NCI-H774 (cell line): ENCODE data around the gene IGF2.

Source experiments
- DNase-seq: peaks from one replicate; lab custom pipeline; 2025; lab: John Stamatoyannopoulos, UW

Gene IGF2

GRCh38 chr11:2153581-2154194 lies 14.5 kb upstream of the IGF2 start:
- no peak for DNase-seq

- DNase-seq = peak; percentile 58
These were observed 12.5 kb upstream of the IGF2 start for GRCh38 chr11:2151500-2152257.

GRCh38 chr11:2149864-2150847 lies 11.0 kb upstream of the IGF2 start:
- no peak for DNase-seq

GRCh38 chr11:2149460-2149859 lies 10.3 kb upstream of the IGF2 start:
- DNase-seq = no peak

GRCh38 chr11:2148595-2148994 lies 9.4 kb upstream of the IGF2 start:
- no peak for DNase-seq

- DNase-seq = no peak
These were observed 8.2 kb upstream of the IGF2 start for GRCh38 chr11:2147391-2147790.

GRCh38 chr11:2146051-2146450 lies 6.9 kb upstream of the IGF2 start:
- no peak for DNase-seq

GRCh38 chr11:2144544-2145248 lies 5.5 kb upstream of the IGF2 start:
- no peak for DNase-seq

GRCh38 chr11:2143799-2144543 lies 4.8 kb upstream of the IGF2 start:
- DNase-seq = no peak

GRCh38 chr11:2143477-2143798 lies 4.2 kb upstream of the IGF2 start:
- no peak for DNase-seq

GRCh38 chr11:2142762-2143202 lies 3.6 kb upstream of the IGF2 start:
- DNase-seq = no peak

GRCh38 chr11:2142300-2142759 lies 3.1 kb upstream of the IGF2 start:
- DNase-seq = no peak

GRCh38 chr11:2140411-2141400 lies 1.5 kb upstream of the IGF2 start:
- no peak for DNase-seq

GRCh38 chr11:2139621-2140337 lies 590 bp upstream of the IGF2 start:
- no peak for DNase-seq

- DNase-seq = no peak
These were observed 612 bp downstream of the IGF2 start for GRCh38 chr11:2138431-2139122.

GRCh38 chr11:2138068-2138430 lies 1.1 kb downstream of the IGF2 start:
- no peak for DNase-seq

GRCh38 chr11:2137202-2138067 lies 1.8 kb downstream of the IGF2 start:
- DNase-seq = no peak

GRCh38 chr11:2136952-2137201 lies 2.3 kb downstream of the IGF2 start:
- no peak for DNase-seq
